ENCODE results near the gene SLC16A14. TPM values are rescaled to one million over a fixed set of nuclear protein-coding genes. Genes with fewer than 3 reads are reported as not detected.

Gene SLC16A14
- total RNA-seq, 1 donor from 2014 or later = 2.8 TPM

DNA sequence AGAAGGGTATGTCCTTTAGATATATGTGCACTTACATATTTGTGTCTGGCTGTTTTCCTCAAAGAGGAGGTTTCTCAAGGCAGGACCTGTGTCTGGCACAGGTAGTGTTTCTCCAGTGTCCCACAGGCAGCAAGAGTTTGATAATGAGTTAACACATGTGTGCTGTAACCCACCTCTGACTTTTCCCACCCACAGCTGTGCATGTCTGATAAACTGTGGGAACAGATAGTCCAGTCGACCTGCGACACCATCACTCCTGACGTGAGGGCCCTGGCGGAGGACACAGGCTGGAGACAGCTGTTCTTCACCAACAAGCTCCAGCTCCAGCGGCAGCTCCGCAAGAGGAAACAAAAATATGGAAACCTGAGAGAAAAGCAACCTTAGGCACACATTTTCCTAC is 58.2 kb downstream of the SLC16A14 start:
- H3K4me3 ChIP-seq (ENCODE audit: low read depth, low read length) = no peak overlapping the region
- DNase-seq (ENCODE audit: low read depth) = no peak
- TF ChIP-seq, protein P1, sequence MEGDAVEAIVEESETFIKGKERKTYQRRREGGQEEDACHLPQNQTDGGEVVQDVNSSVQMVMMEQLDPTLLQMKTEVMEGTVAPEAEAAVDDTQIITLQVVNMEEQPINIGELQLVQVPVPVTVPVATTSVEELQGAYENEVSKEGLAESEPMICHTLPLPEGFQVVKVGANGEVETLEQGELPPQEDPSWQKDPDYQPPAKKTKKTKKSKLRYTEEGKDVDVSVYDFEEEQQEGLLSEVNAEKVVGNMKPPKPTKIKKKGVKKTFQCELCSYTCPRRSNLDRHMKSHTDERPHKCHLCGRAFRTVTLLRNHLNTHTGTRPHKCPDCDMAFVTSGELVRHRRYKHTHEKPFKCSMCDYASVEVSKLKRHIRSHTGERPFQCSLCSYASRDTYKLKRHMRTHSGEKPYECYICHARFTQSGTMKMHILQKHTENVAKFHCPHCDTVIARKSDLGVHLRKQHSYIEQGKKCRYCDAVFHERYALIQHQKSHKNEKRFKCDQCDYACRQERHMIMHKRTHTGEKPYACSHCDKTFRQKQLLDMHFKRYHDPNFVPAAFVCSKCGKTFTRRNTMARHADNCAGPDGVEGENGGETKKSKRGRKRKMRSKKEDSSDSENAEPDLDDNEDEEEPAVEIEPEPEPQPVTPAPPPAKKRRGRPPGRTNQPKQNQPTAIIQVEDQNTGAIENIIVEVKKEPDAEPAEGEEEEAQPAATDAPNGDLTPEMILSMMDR (IDR thresholded peaks at IDR 0.05; ENCODE audit: insufficient read depth, low read length, poor library complexity, severe bottlenecking) = no peak
- H3K27me3 ChIP-seq (ENCODE audit: control insufficient read depth, insufficient read depth, low read length) = no peaks in the 10 kb centered on the region
- H3K36me3 ChIP-seq (ENCODE audit: control insufficient read depth, insufficient read depth, low read length) = no peaks in the 10 kb centered on the region

DNA sequence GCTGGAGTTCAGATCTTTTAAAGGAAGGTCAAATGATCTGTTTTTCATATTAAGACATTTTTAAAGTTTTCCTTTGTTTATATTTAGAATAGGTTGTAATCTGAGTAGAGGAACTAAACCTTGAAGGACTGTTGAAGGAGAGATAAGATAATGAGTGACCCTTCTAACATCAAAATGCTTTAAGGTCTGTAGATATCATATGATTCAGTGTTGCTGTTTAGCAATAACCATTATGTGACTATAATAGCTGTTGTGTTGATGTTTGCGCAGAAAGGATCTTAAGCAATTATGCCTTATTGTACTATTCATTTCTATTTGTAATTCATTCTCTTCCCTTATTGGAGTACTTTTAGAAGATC is 60.0 kb downstream of the SLC16A14 start:
- Histone ChIP-seq H3K36me3 (ENCODE audit: control insufficient read depth, insufficient read depth, low read length) (no peaks in the 10 kb centered on the region), H3K27me3 (ENCODE audit: control insufficient read depth, insufficient read depth, low read length) (no peaks in the 10 kb centered on the region), H3K4me3 (ENCODE audit: low read depth, low read length) (no peak overlapping the region)
- no peak for DNase-seq (ENCODE audit: low read depth)
- TF ChIP-seq, protein P1 (IDR thresholded peaks at IDR 0.05; ENCODE audit: insufficient read depth, low read length, poor library complexity, severe bottlenecking) = no peak

DNA sequence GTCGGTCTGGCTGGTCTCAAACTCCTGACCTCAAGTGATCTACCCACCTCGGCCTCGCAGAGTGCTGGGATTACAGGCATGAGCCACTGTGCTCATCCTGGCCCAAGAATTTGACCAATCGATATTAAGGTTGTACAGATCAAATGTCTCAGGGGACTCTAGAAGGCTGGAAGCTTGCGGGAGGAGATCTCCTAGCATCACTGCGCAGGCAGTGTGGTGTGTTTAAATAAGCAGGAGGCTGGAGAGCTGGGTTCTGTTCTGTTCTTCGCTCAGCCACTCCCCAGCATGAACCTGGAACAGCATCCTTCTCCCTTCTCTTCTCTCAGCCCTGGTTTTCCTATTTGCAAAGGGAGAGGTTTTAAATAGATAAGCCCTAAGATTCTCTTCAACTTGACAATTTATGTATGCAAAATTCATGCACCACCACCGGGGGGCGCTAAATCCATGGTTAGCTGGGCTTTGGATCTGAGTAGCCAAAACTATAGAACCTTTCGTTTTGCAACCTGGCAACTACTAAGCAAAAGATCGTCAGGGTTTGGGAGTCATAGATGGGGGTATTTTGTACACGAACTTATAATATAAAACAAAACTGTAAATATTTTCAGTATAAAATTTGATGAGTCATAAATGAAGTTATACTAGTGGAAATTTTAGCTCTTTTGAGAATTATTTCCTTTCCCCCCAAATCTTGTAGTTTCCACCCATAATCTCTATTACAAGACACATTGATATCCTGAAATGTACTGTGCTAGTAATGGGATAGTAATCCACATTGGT is 60.6 kb downstream of the SLC16A14 start:
- DNase-seq (ENCODE audit: low read depth) = peak; percentile 10
- TF ChIP-seq, protein P1 (IDR thresholded peaks at IDR 0.05; ENCODE audit: insufficient read depth, low read length, poor library complexity, severe bottlenecking) = peak; percentile 85
- Histone ChIP-seq H3K27me3 (ENCODE audit: control insufficient read depth, insufficient read depth, low read length) (no peaks in the 10 kb centered on the region), H3K36me3 (ENCODE audit: control insufficient read depth, insufficient read depth, low read length) (no peaks in the 10 kb centered on the region), H3K4me3 (ENCODE audit: low read depth, low read length) (no peak overlapping the region)

DNA sequence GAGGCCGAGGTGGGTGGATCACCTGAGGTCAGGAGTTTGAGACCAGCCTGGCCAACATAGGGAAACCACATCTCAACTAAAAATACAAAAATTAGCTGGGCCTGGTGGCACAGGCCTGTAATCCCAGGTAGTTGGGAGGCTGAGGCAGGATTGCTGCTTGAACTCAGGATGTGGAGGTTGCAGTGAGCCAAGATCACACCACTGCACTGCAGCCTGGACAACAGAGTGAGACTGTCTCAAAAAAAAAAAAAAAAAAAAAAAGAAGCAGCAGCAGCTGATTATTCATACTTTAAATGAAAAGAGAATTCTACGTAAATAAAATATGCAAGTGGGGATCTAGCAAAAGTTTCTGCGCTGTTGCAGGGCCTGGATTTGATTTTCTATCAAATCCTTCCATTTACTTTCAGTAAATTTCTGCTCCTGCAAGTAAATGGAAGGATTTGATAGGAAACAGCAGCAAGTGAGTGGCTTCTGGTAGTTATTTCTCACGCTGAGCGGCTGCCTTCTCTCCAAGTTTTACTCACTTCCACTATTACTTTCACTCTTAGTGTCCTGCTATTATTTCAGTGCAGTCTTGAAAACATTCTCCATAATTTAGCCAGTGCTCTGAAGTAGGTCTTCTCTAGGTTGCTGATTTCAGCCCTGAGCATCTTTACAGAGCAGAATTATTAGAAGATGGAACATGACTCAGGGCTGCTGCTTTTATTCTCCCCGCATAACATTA is 68.4 kb downstream of the SLC16A14 start:
- H3K36me3 ChIP-seq (ENCODE audit: control insufficient read depth, insufficient read depth, low read length) = no peaks in the 10 kb centered on the region
- H3K4me3 ChIP-seq (ENCODE audit: low read depth, low read length) = no peak overlapping the region
- TF ChIP-seq, protein P1 (IDR thresholded peaks at IDR 0.05; ENCODE audit: insufficient read depth, low read length, poor library complexity, severe bottlenecking) = no peak
- H3K27me3 ChIP-seq (ENCODE audit: control insufficient read depth, insufficient read depth, low read length) = no peaks in the 10 kb centered on the region
- DNase-seq (ENCODE audit: low read depth) = no peak

GRCh38 chr2:229997565-229997964 is 71.2 kb downstream of the SLC16A14 start:
- DNase-seq (ENCODE audit: low read depth) = no peak
- H3K27me3 ChIP-seq (ENCODE audit: control insufficient read depth, insufficient read depth, low read length) = no peaks in the 10 kb centered on the region
- H3K4me3 ChIP-seq (ENCODE audit: low read depth, low read length) = no peak overlapping the region
- no peaks in the 10 kb centered on the region for H3K36me3 ChIP-seq (ENCODE audit: control insufficient read depth, insufficient read depth, low read length)
- TF ChIP-seq, protein P1 (IDR thresholded peaks at IDR 0.05; ENCODE audit: insufficient read depth, low read length, poor library complexity, severe bottlenecking) = no peak
